GM18868 (cell line): Measurements from ENCODE around the gene DMD.

Source experiments
- ATAC-seq: cut with Tn5 transposase; IDR thresholded peaks from one replicate; pipeline ENCODE4 v1.9.1; 2021; ENCODE audit warnings: mild to moderate bottlenecking, moderate library complexity; ENCODE audit not compliant: unreplicated experiment

DMD gene

DNA sequence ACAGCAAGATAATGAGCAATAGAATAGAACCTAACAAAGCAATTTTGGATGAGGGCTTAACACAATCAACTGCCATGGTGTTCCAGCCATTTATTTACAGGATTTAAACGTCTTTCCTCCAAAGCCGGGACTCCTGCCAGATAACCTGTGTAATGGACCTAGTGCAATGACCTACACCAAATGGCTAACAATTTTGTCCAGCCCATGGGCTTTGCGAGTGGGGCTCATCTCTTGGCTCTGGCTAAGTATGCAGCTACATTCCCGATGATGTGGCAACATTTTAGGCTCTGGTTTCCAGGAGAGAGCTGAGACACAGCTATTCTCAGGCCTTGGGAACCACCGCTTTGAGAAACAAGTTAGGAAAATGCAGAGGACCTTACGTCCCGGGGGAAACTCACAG, 1317.2 kb downstream of the DMD start:
- no peak for ATAC-seq

DNA sequence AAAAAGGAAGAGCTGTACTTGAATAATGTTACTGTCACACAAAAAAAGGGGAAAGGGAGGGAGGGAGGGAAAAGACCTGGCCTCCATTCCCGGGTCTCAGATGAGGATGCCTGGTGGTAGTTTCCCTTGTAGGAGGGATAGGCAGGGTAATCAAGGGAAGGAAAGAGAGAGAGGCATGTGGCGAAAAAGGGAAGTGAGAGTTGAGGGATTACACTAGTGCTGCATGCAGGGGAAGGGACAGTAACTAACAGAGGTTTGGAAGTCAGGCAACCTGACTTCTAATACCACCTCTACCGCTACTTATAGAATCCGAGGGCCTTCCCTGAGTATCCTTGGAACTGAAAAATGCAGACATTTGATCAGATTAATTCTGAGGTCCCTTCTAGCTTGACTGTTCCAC, 1317.8 kb downstream of the DMD start:
- peak; percentile 99 for ATAC-seq

DNA sequence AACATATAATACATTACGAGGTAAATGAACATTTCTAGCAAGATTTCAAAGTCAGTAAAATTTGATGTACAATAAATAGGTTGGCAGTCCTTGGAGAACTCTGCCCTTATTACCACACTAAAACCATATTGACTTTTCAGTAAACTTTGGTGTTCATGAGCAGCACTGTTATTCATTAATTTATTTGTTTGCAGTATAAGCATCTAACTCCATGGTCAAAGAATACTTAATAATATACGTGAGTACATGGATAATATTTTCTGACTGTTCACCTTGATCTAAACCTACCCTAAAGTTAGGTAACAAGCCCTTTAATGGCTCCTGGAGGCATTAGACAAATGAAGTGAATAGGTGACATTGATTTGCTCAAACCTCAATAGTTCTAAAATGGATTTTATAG, 1322.3 kb downstream of the DMD start:
- ATAC-seq: no peak

DNA sequence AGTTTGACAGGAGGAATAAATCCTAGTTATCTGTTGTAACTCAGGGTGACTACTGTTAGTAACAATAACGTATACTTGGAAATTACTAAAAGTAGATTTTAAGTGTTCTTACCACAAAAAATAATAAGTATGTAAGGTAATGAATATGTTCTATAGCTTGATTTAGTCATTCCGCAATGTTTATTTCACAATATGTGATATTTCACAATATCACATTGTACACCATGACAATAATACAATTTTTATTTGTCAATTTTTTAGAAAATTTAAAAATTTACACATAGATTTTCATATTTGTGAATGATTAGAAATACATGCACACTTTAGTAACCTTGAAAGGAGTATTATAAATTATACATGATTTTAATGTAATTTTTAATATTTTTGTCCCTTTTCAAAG, 1326.8 kb downstream of the DMD start:
- no peak for ATAC-seq

DNA sequence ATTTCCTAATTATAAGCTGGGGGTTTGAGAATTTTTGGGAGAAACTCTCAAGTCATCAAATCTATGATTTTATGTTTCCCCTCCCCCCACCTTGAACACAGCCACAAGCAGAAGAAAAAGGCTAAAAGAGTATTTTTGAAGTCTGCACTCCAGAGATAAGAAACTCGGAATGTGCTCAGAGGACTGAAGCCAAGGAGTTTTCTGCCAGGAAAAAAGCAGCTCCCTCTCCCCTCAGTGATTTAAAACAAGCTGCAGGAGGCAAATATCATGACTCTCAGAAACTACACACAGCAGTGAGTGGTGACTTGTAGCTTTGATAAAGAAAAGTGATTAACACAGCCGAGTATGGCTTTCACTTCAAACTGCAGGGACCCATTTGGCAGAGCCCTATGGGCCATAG, 1339.3 kb downstream of the DMD start:
- no peak for ATAC-seq

DNA sequence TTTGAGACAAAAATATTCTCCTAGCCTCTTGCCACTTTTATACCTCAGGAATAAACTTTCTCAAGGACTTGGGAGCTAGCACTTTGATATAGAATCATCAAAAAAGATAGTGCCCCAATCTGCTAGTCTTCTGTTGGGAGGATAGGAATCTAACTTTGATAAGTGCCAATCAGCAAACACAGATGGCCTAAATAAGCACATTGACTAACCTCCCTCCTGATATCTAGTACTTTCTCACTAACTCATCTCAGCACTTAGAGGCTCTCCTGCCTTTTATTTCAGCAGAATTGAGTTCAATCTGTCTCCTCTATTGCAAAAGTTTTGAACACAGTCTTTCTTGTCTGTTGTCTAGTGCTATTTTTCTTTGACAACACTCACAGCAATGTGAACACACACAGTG, 1341.1 kb downstream of the DMD start:
- ATAC-seq: no peak

DNA sequence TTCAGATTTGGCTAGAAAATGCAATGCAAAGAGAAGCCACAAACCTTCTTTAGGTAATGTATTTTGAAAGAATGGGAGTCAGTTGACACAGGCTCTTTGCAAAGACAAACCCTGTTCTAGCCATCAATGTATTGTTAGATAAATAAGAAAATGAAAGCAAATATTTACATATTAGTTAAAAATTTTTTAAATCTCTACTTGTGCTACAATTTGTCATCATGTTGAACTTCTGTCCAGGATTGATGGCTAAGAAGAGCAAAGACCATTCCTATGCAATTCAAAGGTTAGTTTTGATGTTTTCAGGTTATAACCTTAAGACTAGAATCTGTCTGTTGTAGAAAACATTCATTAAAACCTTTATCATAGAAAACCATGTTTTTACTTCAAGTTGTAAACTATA, 1350.7 kb downstream of the DMD start:
- ATAC-seq: no peak

DNA sequence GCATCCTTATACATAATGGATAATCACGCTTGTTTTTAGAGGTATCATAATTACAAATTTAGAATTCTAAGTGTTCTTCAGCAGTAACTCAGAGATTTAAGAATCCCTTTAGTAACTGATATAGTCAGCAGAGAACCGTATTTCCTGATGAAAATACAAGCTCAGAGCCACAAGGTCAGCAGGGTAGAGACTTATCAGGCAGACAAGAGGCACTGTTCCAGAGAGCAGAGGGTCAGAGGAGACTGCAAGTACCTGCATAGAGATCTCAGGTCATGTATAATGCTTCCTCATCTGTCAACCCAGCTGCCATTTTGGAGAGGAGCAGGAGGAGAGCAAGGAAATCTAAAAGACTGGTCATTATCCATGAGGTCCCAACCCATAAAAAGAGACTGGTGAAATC, 1352.4 kb downstream of the DMD start:
- no peak for ATAC-seq

DNA sequence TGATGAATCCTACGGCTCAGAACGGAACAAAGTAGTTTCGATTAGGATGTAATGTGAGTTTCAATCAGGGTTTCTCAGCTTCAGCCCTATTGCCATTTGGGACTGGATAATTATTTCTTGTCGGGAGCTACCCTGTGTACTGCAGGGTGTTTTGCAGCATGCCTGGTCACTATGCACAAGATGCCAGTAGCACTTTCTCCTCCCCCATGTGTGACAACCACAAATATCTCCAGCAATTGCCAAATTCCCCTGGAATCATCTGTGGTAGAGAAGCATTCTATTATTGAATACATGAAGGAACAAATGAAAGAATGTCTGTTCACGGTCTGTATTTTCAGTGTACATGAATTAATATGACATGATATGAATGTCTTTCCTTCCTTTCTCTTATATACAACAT, 1356.6 kb downstream of the DMD start:
- ATAC-seq: no peak

DNA sequence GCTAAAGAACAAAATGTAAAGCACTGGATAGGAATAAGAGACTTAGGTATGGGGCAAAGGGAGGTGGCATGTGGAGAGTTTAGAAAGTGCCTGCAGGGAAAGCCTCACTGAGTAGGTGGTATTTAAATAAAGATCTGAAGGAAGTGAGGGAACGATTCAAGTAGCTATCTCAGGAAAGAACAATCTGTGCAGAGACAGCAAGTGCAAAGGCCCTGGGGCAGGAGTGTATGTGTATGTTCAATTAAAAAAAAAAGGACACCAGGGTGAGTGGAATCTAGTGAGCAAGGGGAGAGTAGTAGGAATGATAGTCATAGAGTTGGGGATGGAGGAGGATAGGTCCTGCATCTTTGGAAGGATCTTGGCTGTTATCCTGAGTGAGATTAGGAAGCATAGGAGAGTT, 1359.6 kb downstream of the DMD start:
- no peak for ATAC-seq

DNA sequence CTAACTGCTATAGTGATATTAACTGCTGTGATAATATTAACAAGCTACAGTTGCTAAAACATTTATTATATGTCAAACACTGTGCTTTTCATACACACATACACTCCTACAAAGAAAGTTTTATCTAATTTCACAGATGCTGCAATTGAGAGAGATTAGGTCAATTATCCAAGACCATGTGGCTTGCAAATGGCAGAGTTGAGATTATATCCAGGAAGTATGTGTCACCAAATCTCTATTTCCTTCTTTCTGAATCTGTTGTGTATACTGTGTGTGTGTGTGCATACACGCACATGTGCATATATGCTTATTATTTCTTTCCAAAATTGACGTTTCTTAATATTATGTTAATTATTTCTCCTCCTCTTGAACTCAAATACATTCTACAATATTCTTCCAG, 1363.6 kb downstream of the DMD start:
- ATAC-seq: no peak

DNA sequence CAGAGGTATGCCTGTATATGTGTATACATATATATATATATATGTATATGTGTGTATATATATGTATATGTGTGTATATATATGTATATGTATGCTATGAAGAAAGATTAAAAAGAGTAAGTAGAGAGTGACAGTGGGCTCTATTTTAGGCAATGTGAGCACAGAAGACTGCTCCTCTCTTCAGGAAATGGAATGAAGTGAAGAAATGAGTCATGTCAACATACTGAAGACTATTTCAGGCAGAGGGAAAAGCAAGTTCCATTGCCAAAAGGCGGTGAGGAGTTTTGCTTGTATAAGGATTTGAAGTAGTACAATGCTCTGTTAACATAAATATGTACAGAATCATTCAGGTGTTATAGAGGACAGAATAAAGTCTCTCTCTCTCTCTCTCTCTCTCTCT, 1366.3 kb downstream of the DMD start:
- no peak for ATAC-seq

DNA sequence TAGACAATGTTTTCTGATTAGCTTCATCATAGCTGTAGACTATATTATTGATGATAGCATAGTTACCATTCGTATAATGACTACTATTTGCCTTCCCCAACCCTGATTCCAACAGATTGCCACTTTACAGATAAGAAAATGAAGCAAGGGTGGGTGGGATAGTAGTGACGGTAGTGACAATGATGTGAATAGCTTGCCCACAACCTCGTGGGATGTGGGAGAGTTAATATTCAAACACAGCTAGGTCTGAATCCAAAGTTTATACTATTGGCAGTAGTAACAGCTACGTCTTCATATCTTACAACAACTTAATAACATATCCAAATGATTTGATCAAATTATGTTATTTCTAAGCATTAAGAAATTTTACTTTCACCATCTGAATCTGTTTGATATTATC, 1372.7 kb downstream of the DMD start:
- ATAC-seq: no peak

DNA sequence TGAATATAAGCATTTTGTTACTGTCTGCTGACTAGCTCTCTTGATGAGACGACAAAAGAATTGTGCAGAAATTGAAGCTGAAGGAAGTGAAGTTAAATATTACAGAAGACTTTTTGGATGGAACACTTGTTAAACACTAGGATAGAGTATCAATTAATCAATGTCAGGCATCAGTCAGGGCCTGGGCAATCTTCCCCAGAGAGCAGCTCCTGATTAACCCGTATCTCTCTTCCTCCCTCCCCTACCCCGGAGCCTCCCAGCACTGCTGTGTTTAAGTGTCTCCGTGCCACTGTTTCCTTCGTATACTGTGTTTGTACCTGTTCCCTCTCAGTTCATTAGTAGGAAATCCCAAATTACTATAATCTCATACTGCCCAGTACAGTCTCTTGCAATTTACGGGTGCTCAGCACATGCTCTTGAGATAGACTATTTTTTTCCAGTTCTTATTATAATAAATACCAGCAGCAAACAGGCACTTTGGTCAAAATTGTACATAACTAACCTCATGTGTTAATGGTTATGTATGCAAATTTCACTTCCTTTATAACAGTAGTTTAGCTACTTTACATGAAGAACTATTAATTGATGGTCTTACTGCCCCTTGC, 1373.8 kb downstream of the DMD start:
- no peak for ATAC-seq

DNA sequence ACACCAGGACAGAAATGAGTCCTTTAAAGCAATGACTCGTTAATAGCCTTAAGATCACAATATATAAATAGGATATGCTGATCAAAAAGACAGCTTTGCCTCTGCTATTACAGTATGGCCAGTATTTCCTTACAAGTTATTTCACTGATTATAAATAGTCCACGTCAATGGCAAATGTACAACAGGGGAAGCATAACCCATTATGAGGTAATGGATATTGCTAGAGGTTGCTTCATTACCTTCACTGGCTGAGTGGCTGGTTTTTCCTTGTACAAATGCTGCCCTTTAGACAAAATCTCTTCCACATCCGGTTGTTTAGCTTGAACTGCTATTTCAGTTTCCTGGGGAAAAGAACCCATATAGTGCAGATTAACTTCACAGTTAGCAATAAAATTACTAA, 1374.9 kb downstream of the DMD start:
- ATAC-seq: no peak

DNA sequence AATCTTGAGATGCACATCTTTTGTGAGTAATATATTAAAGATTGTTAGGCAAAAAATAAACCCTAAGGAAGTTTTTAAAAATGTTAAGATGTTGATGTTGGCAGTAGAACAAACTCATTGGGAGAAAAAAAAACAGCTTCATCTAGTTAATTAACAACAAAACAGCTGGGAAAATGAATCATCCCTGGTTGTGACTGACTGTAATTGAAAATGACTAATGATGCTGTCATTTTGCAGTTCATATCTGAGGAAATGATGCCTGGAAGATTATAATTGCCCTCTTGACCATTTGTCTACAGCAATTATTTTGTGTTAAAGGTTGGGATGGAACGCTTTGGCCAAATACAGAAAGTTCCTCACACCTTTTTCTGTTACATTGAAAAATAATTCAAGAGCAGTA, 1379.1 kb downstream of the DMD start:
- ATAC-seq: no peak

DNA sequence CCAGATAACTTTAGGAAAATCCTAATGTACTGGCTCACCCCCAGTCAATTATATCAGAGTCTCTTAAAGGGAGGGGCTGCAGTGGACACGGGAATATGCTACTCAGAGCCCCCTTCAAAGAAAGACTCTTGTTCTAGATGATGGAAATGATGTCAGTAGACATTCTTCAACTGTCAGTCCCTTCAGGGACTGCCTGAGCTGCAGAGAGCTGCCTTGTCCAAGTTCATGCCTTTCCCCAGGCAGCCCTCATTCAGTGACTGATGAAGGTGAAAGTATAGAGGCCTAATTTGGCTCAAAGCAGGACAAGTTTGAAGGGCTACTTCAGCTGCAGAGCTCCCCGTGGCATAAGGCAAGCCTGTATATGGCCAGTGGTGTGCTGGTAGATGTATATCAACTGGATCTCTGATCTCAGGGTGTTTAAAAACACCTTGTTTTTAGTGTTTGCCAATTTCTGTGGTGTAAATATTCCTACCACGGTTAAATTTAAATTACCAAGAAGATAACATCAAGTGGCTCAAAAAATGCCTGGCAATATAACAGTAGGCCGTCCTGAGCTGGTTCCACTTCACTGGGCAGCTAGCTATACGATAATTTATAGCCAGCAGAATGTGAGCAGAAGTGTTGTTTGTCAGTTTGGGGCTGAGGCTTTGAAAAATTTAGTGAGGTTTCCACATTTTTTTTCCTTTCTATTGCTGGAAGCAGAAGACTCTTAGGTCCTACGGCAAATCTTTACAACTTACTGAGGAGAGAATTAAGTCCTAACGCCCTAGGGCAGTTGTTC, 1390.7 kb downstream of the DMD start:
- no peak for ATAC-seq

DNA sequence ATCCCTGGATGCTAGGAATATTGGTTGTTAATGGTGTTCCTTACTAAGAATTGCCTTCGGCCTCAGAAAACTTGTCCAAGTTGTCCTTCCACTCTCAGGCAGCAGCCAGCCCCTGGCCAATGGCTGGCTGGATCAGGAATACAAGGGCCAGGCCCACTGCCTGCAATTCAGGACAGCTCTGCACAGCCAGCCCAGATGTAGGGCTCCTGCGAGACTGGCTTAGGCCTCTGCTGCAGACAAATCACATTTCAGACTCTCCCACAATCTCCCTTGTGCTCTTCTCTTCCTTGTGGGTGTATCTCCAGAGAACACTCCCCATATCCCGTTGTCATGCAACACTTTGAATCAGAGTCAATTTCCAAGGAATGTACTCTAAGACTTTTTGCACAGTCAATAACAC, 1391.9 kb downstream of the DMD start:
- ATAC-seq: no peak

DNA sequence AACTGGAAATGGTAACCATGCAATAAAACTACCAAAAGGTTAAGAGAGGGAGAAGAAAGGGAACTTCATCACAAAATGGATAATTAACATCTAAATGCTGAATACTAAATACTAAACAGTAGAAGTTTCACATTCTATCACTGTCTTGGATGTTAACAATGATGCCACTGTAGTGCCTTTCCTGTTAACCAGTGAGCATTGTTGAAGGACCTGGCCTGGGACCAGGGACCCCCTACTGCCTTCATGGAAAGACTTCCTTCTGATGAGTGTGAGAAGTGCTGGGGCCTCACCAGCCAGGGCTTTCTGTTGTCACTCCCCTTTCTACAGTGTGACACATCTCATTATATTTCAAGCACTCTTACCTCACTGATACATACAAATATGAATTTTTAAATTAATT, 1400.2 kb downstream of the DMD start:
- no peak for ATAC-seq

DNA sequence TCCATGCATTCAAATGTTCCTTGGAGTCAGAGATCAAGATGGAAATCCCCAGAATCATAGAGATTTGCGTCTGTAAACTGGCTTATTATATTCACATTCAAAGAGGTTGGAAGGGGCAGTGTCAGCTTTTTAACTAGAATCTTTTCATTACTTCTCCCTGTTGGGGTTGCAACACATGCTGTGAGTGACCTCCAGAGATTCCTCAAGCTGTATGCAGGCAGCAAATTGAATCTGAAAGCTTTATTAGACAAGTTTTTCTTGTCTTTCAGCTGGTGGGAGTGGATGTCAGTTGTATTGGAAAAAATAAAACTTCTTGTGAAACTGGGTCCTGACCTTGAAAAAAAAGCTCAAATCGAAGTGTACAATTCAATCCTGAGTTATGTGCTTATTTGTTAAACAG, 1403.0 kb downstream of the DMD start:
- no peak for ATAC-seq

DNA sequence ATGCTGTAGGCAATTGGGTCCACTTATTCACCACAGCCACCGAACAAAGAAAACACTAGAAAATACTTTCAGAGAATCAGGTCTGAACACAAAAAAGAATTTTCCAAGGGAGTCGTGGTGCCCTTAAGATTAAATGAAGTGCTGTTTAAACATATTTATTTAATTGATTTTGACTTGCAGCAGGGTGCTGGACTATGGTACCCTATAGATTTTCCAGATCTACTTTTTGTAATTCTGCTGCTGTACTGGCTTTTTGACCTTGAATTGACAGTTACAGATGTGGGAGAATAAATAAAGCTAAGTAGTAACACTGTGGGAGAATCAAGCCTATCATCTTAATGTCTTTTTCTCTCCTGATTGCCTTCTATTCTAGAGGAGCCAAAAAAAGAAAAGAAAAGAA, 1404.2 kb downstream of the DMD start:
- ATAC-seq: no peak

DNA sequence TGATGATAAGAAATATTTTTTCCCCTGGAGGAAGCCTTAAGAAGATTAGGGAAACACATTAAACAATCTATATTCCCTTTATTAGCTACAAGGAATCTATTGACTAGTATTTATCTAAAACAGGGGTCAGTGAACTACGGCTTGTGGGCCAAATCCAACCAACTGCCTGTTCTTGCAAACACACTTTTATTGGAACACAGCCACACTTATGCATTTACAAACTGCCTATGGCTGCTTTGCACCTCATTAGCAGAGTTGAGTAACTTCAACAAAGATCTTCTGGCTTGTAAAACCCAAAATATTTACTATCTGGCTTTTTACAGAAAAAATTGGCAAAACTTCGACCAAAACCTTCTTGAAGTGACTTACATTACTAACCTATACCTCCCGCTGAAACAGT, 1405.6 kb downstream of the DMD start:
- ATAC-seq: no peak

DNA sequence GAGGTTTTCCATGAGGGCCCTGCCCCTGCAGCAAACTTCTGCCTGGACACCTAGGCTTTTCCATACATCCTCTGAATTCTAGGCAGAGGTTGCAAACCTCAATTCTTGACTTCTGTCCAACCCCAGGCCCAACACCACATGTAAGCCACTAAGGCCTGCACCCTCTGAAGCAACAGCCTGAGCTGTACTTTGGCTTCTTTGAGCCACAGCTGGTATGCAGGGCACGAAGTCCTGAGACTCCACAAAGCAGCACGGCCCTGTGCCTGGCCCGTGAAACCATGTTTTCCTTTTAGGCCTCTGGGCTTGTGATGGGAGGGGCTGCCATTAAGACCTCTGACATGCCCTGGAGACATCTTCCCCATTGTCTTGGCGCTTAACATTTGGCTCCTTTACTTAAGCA, 1411.1 kb downstream of the DMD start:
- no peak for ATAC-seq
